ENCODE results near the gene RAB3GAP1.

RAB3GAP1 gene

DNA sequence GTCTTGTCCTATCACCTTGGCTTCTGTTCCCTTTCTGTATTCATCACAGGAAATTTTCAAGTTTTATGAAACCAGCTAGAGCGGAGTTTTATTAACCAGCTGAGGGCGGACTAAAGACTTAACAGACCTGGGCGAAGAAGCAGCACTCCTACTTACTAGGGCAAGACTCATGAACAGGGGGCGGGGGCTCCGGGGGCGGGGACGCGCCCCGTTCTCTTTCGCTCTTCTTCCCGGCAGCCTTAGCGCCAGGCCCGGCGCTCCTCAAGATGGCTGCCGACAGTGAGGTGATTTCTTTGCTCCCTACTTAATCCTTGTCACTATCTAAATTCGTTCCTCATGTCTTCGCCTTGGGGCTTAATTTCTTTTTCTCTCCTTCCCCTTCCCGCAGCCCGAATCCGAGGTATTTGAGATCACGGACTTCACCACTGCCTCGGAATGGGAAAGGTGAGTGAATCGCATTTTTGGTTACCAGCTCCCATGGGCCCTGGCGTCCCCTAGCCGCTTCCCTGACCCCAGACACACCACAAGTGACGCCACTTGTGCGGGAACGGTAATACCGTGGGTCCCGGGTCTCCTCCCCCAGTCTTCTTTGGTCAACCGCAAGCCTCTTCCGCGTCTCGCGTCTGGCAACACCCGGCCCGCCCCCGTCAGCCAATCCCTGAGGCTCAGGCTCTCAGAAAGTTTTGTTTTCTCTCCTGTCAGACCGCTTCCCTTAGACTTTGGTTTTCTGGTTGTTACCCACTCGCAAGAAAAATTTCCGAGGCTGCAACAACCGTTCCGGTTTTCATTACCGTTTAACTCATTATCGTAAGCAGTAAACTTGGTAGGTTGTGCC lies at the start of gene RAB3GAP1:
RAB3GAP1 (plus strand) TSS at position 251 of the 835 bp plus-strand sequence; CDS start at position 267, 16 bp downstream.
- DNase-seq (peak; percentile 92), ATAC-seq (ENCODE audit: insufficient read depth, low read depth) (peak; percentile 89)
- Histone ChIP-seq H3K4me2 (ENCODE audit: insufficient read depth, low read length) (peak within 1 kb of the TSS; percentile 73), H3K9ac (ENCODE audit: low read depth, low read length) (peak within 1 kb of the TSS; percentile 98), H3K4me1 (ENCODE audit: insufficient read depth, low read length) (peaks cover 59% of the 10 kb centered on the region), H3K9me3 (ENCODE audit: insufficient read depth, low read length, severe bottlenecking) (no peaks in the 10 kb centered on the region), H3K27ac (ENCODE audit: low read length) (peak within 1 kb of the TSS; percentile 100), H3K27me3 (ENCODE audit: insufficient read depth, low read length, poor library complexity) (no peaks in the 10 kb centered on the region), H3K79me2 (ENCODE audit: insufficient read depth, low read length) (peaks cover 48% of the 10 kb centered on the region), H3K4me3 (ENCODE audit: low read depth in 1 of 2, low read length in 2 of 2) (peak within 1 kb of the TSS; percentile 83 to 95), H3K36me3 (ENCODE audit: insufficient read depth, low read length) (no peaks in the 10 kb centered on the region; the same call in 1 of the 2 replicates), H2AFZ (ENCODE audit: low read depth, low read length) (peak within 1 kb of the TSS; percentile 100), H4K20me1 (ENCODE audit: insufficient read depth, low read length) (no peaks in the 10 kb centered on the region; the same call in 1 of the 2 replicates)
- TF ChIP-seq CTCF (IDR thresholded peaks at IDR 0.05; ENCODE audit: borderline replicate concordance, extremely low read depth, low read length, poor library complexity, severe bottlenecking) (no peak), EZH2 (IDR thresholded peaks at IDR 0.05; ENCODE audit: borderline replicate concordance, low read depth, low read length, severe bottlenecking) (no peak)

- H3K4me2 ChIP-seq (ENCODE audit: insufficient read depth, low read length) = no peak overlapping the region
- no peaks in the 10 kb centered on the region for H3K27me3 ChIP-seq (ENCODE audit: insufficient read depth, low read length, poor library complexity)
- H4K20me1 ChIP-seq (ENCODE audit: insufficient read depth, low read length) = no peaks in the 10 kb centered on the region
- no peak for ATAC-seq (ENCODE audit: insufficient read depth, low read depth)
- H3K9ac ChIP-seq (ENCODE audit: low read depth, low read length) = no peak overlapping the region
- H3K9me3 ChIP-seq (ENCODE audit: insufficient read depth, low read length, severe bottlenecking) = no peaks in the 10 kb centered on the region
- H3K79me2 ChIP-seq (ENCODE audit: insufficient read depth, low read length) = no peaks in the 10 kb centered on the region
- H3K4me3 ChIP-seq (ENCODE audit: low read depth in 1 of 2, low read length in 2 of 2) = no peak overlapping the region
- no peak for TF ChIP-seq CTCF (IDR thresholded peaks at IDR 0.05; ENCODE audit: borderline replicate concordance, extremely low read depth, low read length, poor library complexity, severe bottlenecking)
- no peak for TF ChIP-seq EZH2 (IDR thresholded peaks at IDR 0.05; ENCODE audit: borderline replicate concordance, low read depth, low read length, severe bottlenecking)
- H3K36me3 ChIP-seq (ENCODE audit: insufficient read depth, low read length) = no peaks in the 10 kb centered on the region
- H2AFZ ChIP-seq (ENCODE audit: low read depth, low read length) = no peak overlapping the region
- no peak for DNase-seq
- H3K27ac ChIP-seq (ENCODE audit: low read length) = no peak overlapping the region
- peaks cover 9% of the 10 kb centered on the region for H3K4me1 ChIP-seq (ENCODE audit: insufficient read depth, low read length)
Measured at GRCh38 chr2:135002836-135003235, 49.3 kb upstream of the RAB3GAP1 start.

GRCh38 chr2:135004005-135004746 lies 47.9 kb upstream of the RAB3GAP1 start:
- no peak overlapping the region for H3K27ac ChIP-seq (ENCODE audit: low read length)
- H3K27me3 ChIP-seq (ENCODE audit: insufficient read depth, low read length, poor library complexity) = no peaks in the 10 kb centered on the region
- H3K79me2 ChIP-seq (ENCODE audit: insufficient read depth, low read length) = no peaks in the 10 kb centered on the region
- no peak overlapping the region for H3K4me3 ChIP-seq (ENCODE audit: low read depth in 1 of 2, low read length in 2 of 2)
- H3K4me2 ChIP-seq (ENCODE audit: insufficient read depth, low read length) = peak overlapping the region; percentile 48
- no peak for TF ChIP-seq EZH2 (IDR thresholded peaks at IDR 0.05; ENCODE audit: borderline replicate concordance, low read depth, low read length, severe bottlenecking)
- peak; percentile 99 for TF ChIP-seq CTCF (IDR thresholded peaks at IDR 0.05; ENCODE audit: borderline replicate concordance, extremely low read depth, low read length, poor library complexity, severe bottlenecking)
- no peaks in the 10 kb centered on the region for H4K20me1 ChIP-seq (ENCODE audit: insufficient read depth, low read length)
- DNase-seq (peak; percentile 78), ATAC-seq (ENCODE audit: insufficient read depth, low read depth) (peak; percentile 100)
- H3K36me3 ChIP-seq (ENCODE audit: insufficient read depth, low read length) = no peaks in the 10 kb centered on the region
- peak overlapping the region; percentile 67 for H2AFZ ChIP-seq (ENCODE audit: low read depth, low read length)
- H3K9ac ChIP-seq (ENCODE audit: low read depth, low read length) = peak overlapping the region; percentile 28; the same call in 1 of the 2 replicates
- peaks cover 9% of the 10 kb centered on the region for H3K4me1 ChIP-seq (ENCODE audit: insufficient read depth, low read length)
- H3K9me3 ChIP-seq (ENCODE audit: insufficient read depth, low read length, severe bottlenecking) = no peaks in the 10 kb centered on the region

Data from DND-41 (cell line).